Neuronal stem cell (in vitro differentiated cells): ENCODE results near the gene AGO1.

Experiments used
- DNase-seq: peaks from one replicate; pipeline ENCODE4 v3.0.0-alpha.2; 2013; ENCODE audit warnings: low spot score
- H2AFZ ChIP-seq: one replicate; pipeline ENCODE4 v1.6.1; 2013; ENCODE audit warnings: mild to moderate bottlenecking, low read length, inconsistent platforms
- H2AK5ac ChIP-seq: 2 replicates; pipeline ENCODE4 v1.6.1; 2013; ENCODE audit warnings: low read depth, mild to moderate bottlenecking, inconsistent platforms, low read length, moderate library complexity, mixed read lengths
- H2BK120ac ChIP-seq: 2 replicates; pipeline ENCODE4 v1.6.1; 2013; ENCODE audit warnings: low read depth, mild to moderate bottlenecking, inconsistent platforms, low read length, moderate library complexity, mixed read lengths
- H2BK12ac ChIP-seq: one replicate; pipeline ENCODE4 v1.6.1; 2013; ENCODE audit warnings: low read length, inconsistent platforms
- H2BK15ac ChIP-seq: 2 replicates; pipeline ENCODE4 v1.6.1; 2013; ENCODE audit warnings: mild to moderate bottlenecking, low read length, inconsistent platforms, mixed read lengths
- H2BK5ac ChIP-seq: one replicate; pipeline ENCODE4 v1.6.1; 2013; ENCODE audit warnings: inconsistent platforms, mild to moderate bottlenecking, low read length, moderate library complexity
- H3K14ac ChIP-seq: one replicate; pipeline ENCODE4 v1.6.1; 2013; ENCODE audit warnings: low read length, inconsistent platforms
- H3K18ac ChIP-seq: 2 replicates; pipeline ENCODE4 v1.6.1; 2013; ENCODE audit warnings: low read length, inconsistent platforms
- H3K23ac ChIP-seq: 2 replicates; pipeline ENCODE4 v1.6.1; 2013; ENCODE audit warnings: low read depth, mild to moderate bottlenecking, mixed read lengths, low read length, inconsistent platforms; ENCODE audit not compliant: poor library complexity
- H3K27ac ChIP-seq: replicated peaks from 3 replicates; pipeline ENCODE4 v1.5.1; 2013; ENCODE audit warnings: low read length, inconsistent platforms
- H3K27me3 ChIP-seq, 3 experiments: 2 replicates each; pipeline ENCODE4 v1.6.1; 2013; ENCODE audit warnings: low read length in 3 of 3, mild to moderate bottlenecking in 2 of 3, inconsistent platforms in 1 of 3, low read depth in 1 of 3, mixed read lengths in 1 of 3, moderate library complexity in 1 of 3; ENCODE audit not compliant: control insufficient read depth in 3 of 3, insufficient read depth in 3 of 3
- H3K36me3 ChIP-seq, 2 donors: replicated peaks in 1 of 2; 2 replicates each; pipeline ENCODE4 v1.6.1; 2013; ENCODE audit warnings: low read length in 2 of 2; ENCODE audit not compliant: control insufficient read depth in 2 of 2, insufficient read depth in 2 of 2
- H3K4ac ChIP-seq: 2 replicates; pipeline ENCODE4 v1.6.1; 2013; ENCODE audit warnings: inconsistent platforms, mild to moderate bottlenecking, low read length, moderate library complexity
- H3K4me1 ChIP-seq, 2 donors: 1 replicate in 1 of 2; 2 replicates in 1 of 2; pipeline ENCODE4 v1.6.1; 2013; ENCODE audit warnings: low read length in 2 of 2, low read depth in 1 of 2; ENCODE audit not compliant: control insufficient read depth in 2 of 2, insufficient read depth in 1 of 2
- H3K4me2 ChIP-seq: one replicate; pipeline ENCODE4 v1.6.1; 2013; ENCODE audit warnings: mild to moderate bottlenecking, low read length, inconsistent platforms; ENCODE audit not compliant: insufficient read depth, poor library complexity, severe bottlenecking
- H3K4me3 ChIP-seq, 2 donors: 2 replicates each; pipeline ENCODE4 v1.5.1; 2013; ENCODE audit warnings: low read length in 2 of 2, mild to moderate bottlenecking in 2 of 2, inconsistent platforms in 1 of 2, moderate library complexity in 1 of 2
- H3K79me1 ChIP-seq: one replicate; pipeline ENCODE4 v1.6.1; 2013; ENCODE audit warnings: low read depth, mild to moderate bottlenecking, inconsistent platforms, low read length, moderate library complexity
- H3K9ac ChIP-seq: one replicate; pipeline ENCODE4 v1.6.1; 2013; ENCODE audit warnings: mild to moderate bottlenecking, low read depth, low read length, inconsistent platforms; ENCODE audit not compliant: poor library complexity
- H3K9me3 ChIP-seq, 2 donors: replicated peaks in 1 of 2; 2 replicates each; pipeline versions ENCODE3 to v1.6.1; 2013; ENCODE audit warnings: low read length in 2 of 2, mild to moderate bottlenecking in 2 of 2, inconsistent platforms in 1 of 2, low read depth in 1 of 2, mixed read lengths in 1 of 2, moderate library complexity in 1 of 2; ENCODE audit not compliant: control insufficient read depth in 2 of 2, insufficient read depth in 1 of 2
- H4K8ac ChIP-seq: one replicate; pipeline ENCODE4 v1.6.1; 2013; ENCODE audit warnings: low read depth, mild to moderate bottlenecking, inconsistent platforms, low read length, moderate library complexity
- H4K91ac ChIP-seq: one replicate; pipeline ENCODE4 v1.6.1; 2013; ENCODE audit warnings: low read length, low read depth, mild to moderate bottlenecking, inconsistent platforms; ENCODE audit not compliant: poor library complexity
- WGBS, 2 donors: extraction: QIAGEN DNeasy Blood & Tissue Kit; methylation state at CpG; one replicate each; pipeline ENCODE4 v1.1.7; 2013; ENCODE audit warnings: missing lambda C conversion rate in 2 of 2, mixed read lengths in 1 of 2; ENCODE audit not compliant: insufficient read length in 2 of 2, insufficient replicate concordance in 1 of 2; ENCODE audit errors: extremely low coverage in 2 of 2; 5-methylcytosine and 5-hydroxymethylcytosine counted together

Gene AGO1

DNA sequence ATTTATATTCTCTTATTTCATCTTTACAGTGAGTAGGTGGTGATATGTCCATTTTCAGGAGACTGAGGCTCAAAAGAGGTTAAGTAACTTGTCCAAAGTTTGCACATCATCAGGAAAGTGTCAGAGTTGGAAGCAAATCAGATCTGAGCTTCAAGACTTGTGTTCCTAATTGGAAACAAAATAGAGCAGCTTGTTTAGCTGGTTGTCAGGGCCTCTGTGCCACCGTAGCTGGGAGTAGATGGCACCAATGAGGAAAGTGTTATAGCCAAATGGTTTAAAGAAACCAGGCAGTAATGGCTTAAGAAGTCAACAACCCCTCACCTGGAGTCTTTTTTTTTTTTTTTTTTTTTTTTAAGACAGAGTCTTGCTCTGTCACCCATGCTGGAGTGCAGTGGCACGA lies 19.7 kb downstream of the AGO1 start:
- H3K14ac ChIP-seq = no peak overlapping the region
- H3K36me3 ChIP-seq = peaks cover 22 to 95% of the 10 kb centered on the region in 2 donors
- no peak overlapping the region for H3K9ac ChIP-seq
- H3K4me3 ChIP-seq = no peak overlapping the region
- H2BK5ac ChIP-seq = no peak overlapping the region
- no peak overlapping the region for H4K8ac ChIP-seq
- H3K27ac ChIP-seq = no peak overlapping the region
- H2BK12ac ChIP-seq = no peak overlapping the region
- H3K4me1 ChIP-seq = no peaks in the 10 kb centered on the region
- H2BK120ac ChIP-seq = no peak overlapping the region
- no peak overlapping the region for H3K23ac ChIP-seq
- no peak overlapping the region for H2AFZ ChIP-seq
- H3K4me2 ChIP-seq = no peak overlapping the region
- no peak overlapping the region for H3K18ac ChIP-seq
- H2AK5ac ChIP-seq = no peak overlapping the region
- H3K9me3 ChIP-seq = no peaks in the 10 kb centered on the region
- no peak overlapping the region for H3K4ac ChIP-seq
- H3K27me3 ChIP-seq = no peaks in the 10 kb centered on the region
- no CpG with 5 or more reads among the region's 2 CpGs for WGBS, 2 donors
- DNase-seq = no peak
- no peak overlapping the region for H4K91ac ChIP-seq
- H2BK15ac ChIP-seq = no peak overlapping the region
- H3K79me1 ChIP-seq = no peaks in the 10 kb centered on the region

DNA sequence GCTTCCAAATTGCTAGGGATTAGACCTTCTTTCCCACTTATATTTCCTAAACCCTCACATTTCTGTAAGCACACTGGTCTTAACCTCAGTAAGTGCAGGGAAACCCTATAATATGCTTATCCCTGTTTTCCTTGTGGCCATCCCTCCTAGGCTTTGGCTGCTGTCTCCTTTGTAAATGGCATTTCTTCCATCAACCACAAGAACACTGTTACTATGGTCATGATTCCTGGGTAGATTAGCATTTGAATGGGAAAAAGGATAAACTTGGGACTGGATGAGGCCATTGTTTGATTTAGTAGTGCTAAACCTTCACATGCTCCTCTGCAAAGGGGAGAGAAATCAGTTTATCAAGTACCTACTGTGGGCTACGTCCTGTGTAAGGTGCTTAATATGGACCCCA lies 31.7 kb downstream of the AGO1 start:
- Histone ChIP-seq H4K8ac (no peak overlapping the region), H2AFZ (no peak overlapping the region), H4K91ac (no peak overlapping the region), H2BK12ac (no peak overlapping the region), H3K27ac (no peak overlapping the region), H3K9me3 (no peaks in the 10 kb centered on the region), H2BK5ac (no peak overlapping the region), H3K79me1 (no peaks in the 10 kb centered on the region), H3K4me1 (peaks cover 0 to 2% of the 10 kb centered on the region in 2 donors), H3K4me3 (no peak overlapping the region), H2AK5ac (no peak overlapping the region), H3K18ac (no peak overlapping the region), H3K27me3 (no peaks in the 10 kb centered on the region), H3K14ac (no peak overlapping the region), H3K4ac (no peak overlapping the region), H3K4me2 (no peak overlapping the region), H2BK120ac (no peak overlapping the region), H3K36me3 (peaks cover 45 to 96% of the 10 kb centered on the region in 2 donors), H2BK15ac (no peak overlapping the region), H3K9ac (no peak overlapping the region), H3K23ac (no peak overlapping the region)
- WGBS, 2 donors = no CpG with 5 or more reads among the region's 1 CpG
- DNase-seq = no peak

DNA sequence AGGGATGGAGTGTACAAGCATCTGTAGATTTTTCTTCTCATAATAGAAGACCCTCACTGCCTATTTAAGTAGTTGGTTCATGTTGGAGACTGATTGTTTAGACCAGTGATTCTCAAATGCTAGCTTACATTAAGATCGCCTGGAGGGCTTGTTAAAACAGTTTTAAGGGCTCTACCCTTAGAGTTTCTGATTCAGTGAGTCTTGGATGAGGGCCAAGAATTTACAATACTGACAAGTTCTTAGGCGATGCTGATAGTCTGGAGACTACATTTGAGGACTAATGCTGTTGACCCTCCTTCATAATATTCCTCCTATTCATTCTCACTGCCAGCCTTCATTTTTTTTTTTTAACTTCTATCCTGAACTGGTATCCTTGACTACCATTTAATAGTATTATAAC lies 32.7 kb downstream of the AGO1 start:
- H4K8ac ChIP-seq = no peak overlapping the region
- H3K4me2 ChIP-seq = no peak overlapping the region
- no peaks in the 10 kb centered on the region for H3K79me1 ChIP-seq
- no peak overlapping the region for H2BK15ac ChIP-seq
- no peak overlapping the region for H3K27ac ChIP-seq
- no peak overlapping the region for H2BK12ac ChIP-seq
- peaks cover 0 to 2% of the 10 kb centered on the region in 2 donors for H3K4me1 ChIP-seq
- no peak overlapping the region for H2AK5ac ChIP-seq
- H3K18ac ChIP-seq = no peak overlapping the region
- H3K4me3 ChIP-seq = no peak overlapping the region
- H3K4ac ChIP-seq = no peak overlapping the region
- no peak overlapping the region for H2BK5ac ChIP-seq
- no peak overlapping the region for H3K9ac ChIP-seq
- no CpG with 5 or more reads among the region's 2 CpGs for WGBS, 2 donors
- no peaks in the 10 kb centered on the region for H3K27me3 ChIP-seq
- H3K23ac ChIP-seq = no peak overlapping the region
- no peaks in the 10 kb centered on the region for H3K9me3 ChIP-seq
- no peak overlapping the region for H4K91ac ChIP-seq
- no peak overlapping the region for H2BK120ac ChIP-seq
- DNase-seq = no peak
- no peak overlapping the region for H3K14ac ChIP-seq
- no peak overlapping the region for H2AFZ ChIP-seq
- peaks cover 46 to 95% of the 10 kb centered on the region in 2 donors for H3K36me3 ChIP-seq

DNA sequence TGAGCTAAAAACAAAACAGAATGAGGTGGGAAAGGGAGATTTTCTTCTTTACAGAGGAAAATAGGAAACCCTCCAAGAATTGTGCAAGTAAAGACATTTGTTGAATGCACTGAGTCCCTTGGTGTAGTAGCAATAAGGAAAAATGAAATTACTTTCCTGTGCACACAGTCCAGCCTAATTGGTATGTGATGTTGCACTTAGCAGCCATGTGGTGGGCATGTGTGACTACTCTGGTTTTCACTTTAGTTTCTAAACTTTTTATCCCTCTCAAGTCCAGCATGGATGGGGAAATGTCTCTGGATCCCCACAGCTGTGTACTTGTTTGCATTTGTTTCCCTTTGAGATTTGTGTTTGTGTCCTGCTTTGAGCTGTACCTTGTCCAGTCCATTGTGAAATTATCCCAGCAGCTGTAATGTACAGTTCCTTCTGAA lies 40.8 kb downstream of the AGO1 start:
- Histone ChIP-seq H2BK120ac (no peak overlapping the region), H3K18ac (no peak overlapping the region), H3K9ac (no peak overlapping the region), H3K36me3 (peaks cover 19 to 54% of the 10 kb centered on the region in 2 donors), H3K4ac (no peak overlapping the region), H2AK5ac (no peak overlapping the region), H2BK12ac (no peak overlapping the region), H3K4me1 (no peaks in the 10 kb centered on the region), H3K4me2 (no peak overlapping the region), H3K27ac (no peak overlapping the region), H3K23ac (no peak overlapping the region), H3K27me3 (no peaks in the 10 kb centered on the region), H2BK5ac (no peak overlapping the region), H3K9me3 (no peaks in the 10 kb centered on the region), H2AFZ (no peak overlapping the region), H2BK15ac (no peak overlapping the region), H4K8ac (no peak overlapping the region), H3K14ac (no peak overlapping the region), H4K91ac (no peak overlapping the region), H3K4me3 (no peak overlapping the region), H3K79me1 (no peaks in the 10 kb centered on the region)
- DNase-seq = no peak
